GM18505 (cell line): Measurements from ENCODE around the gene MAPKAP1.
"Not testable (repeated sequence)": the region's sequence is repeated elsewhere in the genome, so short reads cannot be mapped to it uniquely, and the experiment has no call there.

Source experiments
- ATAC-seq: cut with Tn5 transposase; IDR thresholded peaks from one replicate; pipeline ENCODE4 v1.9.1; 2021; ENCODE audit not compliant: unreplicated experiment
- POLR2A ChIP-seq: IDR thresholded peaks from 4 replicates; pipeline ENCODE4 v1.6.1; 2011; ENCODE audit warnings: borderline replicate concordance; ENCODE audit not compliant: insufficient read depth, insufficient read length; ENCODE audit errors: extremely low read depth

Gene MAPKAP1

DNA sequence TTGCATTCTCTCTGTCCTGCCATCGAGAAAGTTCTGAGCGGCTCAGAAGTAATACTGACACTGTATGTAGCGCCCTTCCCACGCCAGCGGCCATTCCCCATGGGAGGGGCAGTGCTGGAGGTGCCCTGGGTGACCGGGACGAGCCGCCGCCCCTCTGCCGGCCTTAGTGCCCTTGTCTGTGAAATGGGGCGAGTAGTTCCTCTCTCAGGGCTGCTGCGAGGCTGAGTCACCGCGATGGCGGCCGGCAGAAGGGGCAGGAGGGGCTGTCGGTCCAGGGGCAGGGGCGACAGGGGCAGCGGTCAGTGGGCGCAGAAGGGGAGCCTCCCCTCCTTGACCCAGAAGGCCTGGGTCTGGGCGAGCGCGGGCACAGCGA is 296.5 kb downstream of the MAPKAP1 start:
- no peak for ATAC-seq
- TF ChIP-seq POLR2A, result no peak

GRCh38 chr9:125409637-125410521 is 297.1 kb downstream of the MAPKAP1 start:
- TF ChIP-seq POLR2A, result no peak
- no peak for ATAC-seq

DNA sequence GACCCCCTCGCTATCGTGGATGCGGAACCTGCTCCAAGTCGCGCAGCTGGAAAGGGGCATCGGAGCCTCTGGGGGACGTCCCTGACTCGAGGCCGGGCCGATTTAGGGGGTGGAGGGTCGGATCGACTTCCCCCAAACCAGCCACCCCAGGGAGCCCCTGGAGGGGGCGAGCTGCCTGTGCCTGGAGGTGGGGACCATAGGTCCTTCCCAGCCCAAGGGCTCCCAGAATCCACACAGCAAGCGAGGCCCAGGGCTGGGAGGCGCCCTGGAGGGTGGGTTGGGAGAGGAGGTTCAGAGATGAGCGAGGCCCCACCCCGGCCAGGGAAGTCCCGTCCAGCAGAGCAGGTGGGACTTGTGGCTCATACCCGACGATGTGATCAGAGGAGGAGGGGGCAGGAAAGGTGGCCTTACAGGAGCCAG is 297.8 kb downstream of the MAPKAP1 start:
- no peak for ATAC-seq
- no peak for TF ChIP-seq POLR2A

DNA sequence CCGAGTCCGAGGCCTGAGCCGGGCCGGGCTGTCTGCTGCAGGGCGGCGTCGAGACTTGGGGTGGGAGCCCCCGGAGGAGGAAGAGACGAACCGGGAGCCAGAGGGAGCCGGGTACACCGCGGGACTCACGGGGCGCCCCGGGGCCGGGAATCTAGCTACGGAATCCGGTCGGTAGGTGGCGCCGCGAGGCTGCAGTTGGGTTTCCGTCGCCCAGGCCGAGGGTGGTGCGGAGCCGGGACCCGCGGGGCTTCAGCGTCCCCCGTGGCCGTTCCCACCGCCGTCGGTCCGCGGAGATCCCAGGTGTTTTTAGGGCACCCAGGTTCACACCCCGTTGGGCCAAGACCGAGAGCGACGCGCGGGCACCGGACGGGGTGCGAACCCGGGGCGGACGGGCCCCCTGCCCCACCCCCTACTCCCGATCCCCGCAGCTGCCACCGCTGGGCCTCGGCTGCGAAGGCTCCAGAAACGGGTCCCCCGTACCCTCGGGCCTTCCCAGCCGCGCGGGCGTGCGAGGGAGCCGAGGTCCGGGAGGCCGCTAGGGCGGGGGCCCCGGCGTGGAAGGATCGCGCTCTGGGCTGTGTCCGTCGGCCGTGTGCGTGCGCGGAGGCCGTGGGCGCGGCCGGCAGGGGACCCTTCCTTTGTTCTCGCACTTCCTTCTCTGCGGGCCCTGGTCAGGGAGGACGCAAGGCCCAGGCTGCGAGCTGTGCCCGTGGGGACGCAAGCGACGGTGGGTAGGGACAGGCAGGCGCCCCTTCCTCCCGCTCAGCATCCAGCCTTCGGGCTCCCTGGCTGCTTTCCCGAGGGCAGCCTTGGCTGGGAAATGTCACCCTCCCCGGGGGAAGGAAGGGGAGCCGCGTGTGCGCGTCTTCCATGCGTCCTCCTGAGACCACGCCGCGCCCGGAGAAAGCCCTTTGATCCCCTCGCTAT is 298.8 kb downstream of the MAPKAP1 start:
- peak; percentile 48 for ATAC-seq

GRCh38 chr9:125407432-125407973 is 299.5 kb downstream of the MAPKAP1 start:
- peak; percentile 9 for ATAC-seq

More for the DNA sequence above, 298.8 kb downstream of the MAPKAP1 start:
- TF ChIP-seq POLR2A, result no peak

GRCh38 chr9:125406810-125407087 is 300.3 kb downstream of the MAPKAP1 start:
- TF ChIP-seq POLR2A, result no peak
- no peak for ATAC-seq

More at GRCh38 chr9:125407432-125407973, 299.5 kb downstream of the MAPKAP1 start:
- TF ChIP-seq POLR2A, result no peak

- TF ChIP-seq POLR2A, result no peak
- no peak for ATAC-seq
Measured at GRCh38 chr9:125405938-125406809, 300.8 kb downstream of the MAPKAP1 start.

DNA sequence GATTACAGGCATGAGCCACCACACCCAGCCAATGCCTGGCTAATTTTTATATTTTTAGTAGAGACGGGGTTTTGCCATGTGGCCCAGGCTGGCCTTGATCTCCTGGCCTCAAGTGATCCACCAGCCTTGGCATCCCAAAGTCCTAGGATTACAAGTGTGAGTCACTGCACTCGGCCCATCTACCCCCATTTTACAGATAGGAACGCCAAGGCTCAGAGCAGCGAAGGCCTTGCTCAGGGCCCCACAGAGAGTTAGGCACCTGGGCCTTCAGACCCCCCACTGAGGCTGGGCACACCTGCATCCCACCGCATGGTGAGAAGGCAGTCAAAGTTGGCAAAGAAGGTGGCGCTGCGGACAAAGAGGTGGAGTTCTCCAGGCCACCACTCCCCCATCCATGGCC is 302.3 kb downstream of the MAPKAP1 start:
- no peak for TF ChIP-seq POLR2A
- ATAC-seq, result no peak

GRCh38 chr9:125400725-125401716 is 306.0 kb downstream of the MAPKAP1 start:
- no peak for TF ChIP-seq POLR2A
- ATAC-seq, result no peak

DNA sequence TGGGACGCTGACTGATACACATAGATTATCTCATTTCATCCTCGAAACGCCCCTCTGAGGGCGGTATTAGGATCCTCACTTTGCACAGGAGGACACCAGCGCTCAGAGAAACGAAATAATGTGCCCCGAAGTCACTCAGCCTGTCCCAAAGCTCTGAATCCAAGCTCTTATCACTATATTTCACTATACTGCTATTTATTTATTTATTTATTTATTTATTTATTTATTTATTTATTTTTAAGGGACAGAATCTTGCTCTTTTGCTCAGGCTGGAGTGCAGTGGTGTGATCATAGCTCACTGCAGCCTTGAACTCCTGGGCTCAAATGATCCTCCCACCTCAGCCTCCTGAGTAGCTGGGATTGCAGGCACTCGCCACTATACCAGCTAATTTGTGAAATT is 306.8 kb downstream of the MAPKAP1 start:
- not testable (repeated sequence) for ATAC-seq

- TF ChIP-seq POLR2A, result no peak
- no peak for ATAC-seq
Measured at GRCh38 chr9:125399666-125400065, 307.3 kb downstream of the MAPKAP1 start.

DNA sequence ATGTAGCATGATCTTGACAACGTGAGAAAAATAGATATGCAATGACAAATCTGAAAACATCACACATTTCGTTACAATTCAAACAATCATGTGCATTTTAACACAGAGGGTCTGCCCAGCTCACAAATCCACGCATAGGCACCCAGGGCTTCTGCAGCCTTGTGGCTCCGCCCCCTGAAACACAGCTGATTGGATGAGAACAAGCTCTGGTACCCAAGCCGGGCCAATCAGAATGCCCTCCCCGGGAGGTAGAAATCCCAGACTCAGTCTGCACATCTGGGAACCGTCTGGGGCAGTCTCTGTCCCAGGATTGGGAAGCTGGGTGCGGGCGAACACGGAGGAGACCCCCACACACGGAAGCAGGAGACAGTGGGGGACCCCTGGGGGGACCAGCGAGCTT is 307.8 kb downstream of the MAPKAP1 start:
- no peak for ATAC-seq
- TF ChIP-seq POLR2A, result no peak
